A673 (cell line): ENCODE measurements around the gene PLK2. TPM values are rescaled to one million over a fixed set of nuclear protein-coding genes. Genes with fewer than 3 reads are reported as not detected.

Experiments used
- BruUV-seq: library from RNA; stranded (reverse); fragments of 400-500 nt; replicated peaks from 2 replicates; lab custom pipeline; 2021; lab: Mats Ljungman, UMichigan
- CTCF ChIA-PET: fragments of 300-600 bp; sonication (Branson Sonifier 250); formaldehyde crosslinking; loops from one replicate; lab custom pipeline; 2022; ENCODE audit warnings: antibody characterized with exemption; lab: Charles Lee
- POLR2A ChIA-PET: fragments of 300-600 bp; sonication (Branson Sonifier 250); formaldehyde crosslinking; loops from one replicate; lab custom pipeline; 2022; ENCODE audit warnings: antibody characterized with exemption; ENCODE audit not compliant: low non-redundant PET; lab: Charles Lee
- DNase-seq: peaks from one replicate; pipeline ENCODE4 v3.0.0-alpha.2; 2015; ENCODE audit warnings: low spot score
- H3K27ac ChIP-seq: fragments of 200-600 bp; sonication (generic); 2 replicates; pipeline ENCODE4 v1.5.1; 2016; ENCODE audit warnings: mixed run types, low read depth, mild to moderate bottlenecking, mixed read lengths, antibody characterized with exemption, low read length; ENCODE audit not compliant: poor library complexity, severe bottlenecking
- H3K27me3 ChIP-seq: fragments of 200-600 bp; sonication (generic); replicated peaks from 2 replicates; pipeline ENCODE4 v1.6.1; 2017; ENCODE audit warnings: mixed run types, low read depth, mild to moderate bottlenecking, mixed read lengths, antibody characterized with exemption, low read length; ENCODE audit not compliant: insufficient read depth, poor library complexity
- H3K36me3 ChIP-seq: fragments of 200-600 bp; sonication (generic); 2 replicates; pipeline ENCODE4 v1.6.1; 2016; ENCODE audit warnings: mixed run types, mild to moderate bottlenecking, mixed read lengths, antibody characterized with exemption, low read length; ENCODE audit not compliant: insufficient read depth, poor library complexity, severe bottlenecking
- H3K4me1 ChIP-seq: fragments of 200-600 bp; sonication (generic); 2 replicates; pipeline ENCODE4 v1.6.1; 2017; ENCODE audit warnings: mixed run types, mild to moderate bottlenecking, mixed read lengths, antibody characterized with exemption, low read length; ENCODE audit not compliant: insufficient read depth, poor library complexity, severe bottlenecking
- H3K4me3 ChIP-seq: fragments of 200-600 bp; sonication (generic); 2 replicates; pipeline ENCODE4 v1.5.1; 2016; ENCODE audit warnings: low read depth, mixed run types, mild to moderate bottlenecking, mixed read lengths, low read length; ENCODE audit not compliant: poor library complexity, severe bottlenecking
- H3K9me3 ChIP-seq: fragments of 200-600 bp; sonication (generic); 2 replicates; pipeline ENCODE4 v1.6.1; 2016; ENCODE audit warnings: mixed run types, low read depth, mild to moderate bottlenecking, mixed read lengths, antibody characterized with exemption, low read length; ENCODE audit not compliant: poor library complexity, severe bottlenecking
- EZH2 ChIP-seq: fragments of 200-600 bp; sonication (generic); IDR thresholded peaks from 2 replicates; pipeline ENCODE4 v1.6.1; 2017; ENCODE audit warnings: borderline replicate concordance, low read depth, mild to moderate bottlenecking, mixed read lengths, antibody characterized with exemption, low read length; ENCODE audit not compliant: poor library complexity, severe bottlenecking
- intact Hi-C: fragments of 100-400 bp; cut with micrococcal nuclease; formaldehyde crosslinking; loops from one replicate; pipeline ENCODE4 v1.10.0; 2022; ENCODE audit not compliant: unreplicated experiment
- total RNA-seq: library from RNA; stranded (reverse); gene quantifications from 2 replicates; pipeline ENCODE4 v1.2.3, GENCODE V29; 2021
- TF ChIP-seq, protein P1 (sequence below): fragments of 300-800, 200-600 bp; sonication (generic); conservative IDR thresholded peaks from 2 replicates; pipeline ENCODE4 v1.5.1; 2017; ENCODE audit warnings: low read depth, mild to moderate bottlenecking, antibody characterized with exemption, low read length, moderate library complexity, mixed read lengths

Gene PLK2
- total RNA-seq, 1 experiment from 2014 or later = 4.2 TPM

DNA sequence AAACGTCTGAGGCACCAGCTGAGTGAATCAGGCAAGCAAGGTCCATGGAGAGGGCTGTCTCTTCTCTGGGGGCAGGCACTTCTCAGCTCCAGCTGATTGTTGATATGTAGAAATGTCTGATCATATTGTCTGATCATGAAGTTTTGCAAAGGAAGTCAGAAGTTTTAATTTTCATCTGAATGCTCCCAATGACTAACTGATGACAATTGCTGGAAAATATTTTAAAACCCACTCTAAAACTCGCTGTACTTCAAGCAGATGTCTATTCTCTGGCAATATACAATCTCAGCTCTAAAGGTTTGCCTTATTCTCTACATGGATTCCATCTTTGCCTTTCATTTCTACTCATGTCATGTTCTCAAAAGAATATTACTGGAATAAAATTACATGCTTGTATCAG, 12.7 kb downstream of the PLK2 start:
- ChIA-PET CTCF (no interaction called here), POLR2A (no interaction called here)
- BruUV-seq = no TSS peak
- intact Hi-C loops = no loop called here
- no peaks in the 10 kb centered on the region for H3K27me3 ChIP-seq
- TF ChIP-seq, protein P1, sequence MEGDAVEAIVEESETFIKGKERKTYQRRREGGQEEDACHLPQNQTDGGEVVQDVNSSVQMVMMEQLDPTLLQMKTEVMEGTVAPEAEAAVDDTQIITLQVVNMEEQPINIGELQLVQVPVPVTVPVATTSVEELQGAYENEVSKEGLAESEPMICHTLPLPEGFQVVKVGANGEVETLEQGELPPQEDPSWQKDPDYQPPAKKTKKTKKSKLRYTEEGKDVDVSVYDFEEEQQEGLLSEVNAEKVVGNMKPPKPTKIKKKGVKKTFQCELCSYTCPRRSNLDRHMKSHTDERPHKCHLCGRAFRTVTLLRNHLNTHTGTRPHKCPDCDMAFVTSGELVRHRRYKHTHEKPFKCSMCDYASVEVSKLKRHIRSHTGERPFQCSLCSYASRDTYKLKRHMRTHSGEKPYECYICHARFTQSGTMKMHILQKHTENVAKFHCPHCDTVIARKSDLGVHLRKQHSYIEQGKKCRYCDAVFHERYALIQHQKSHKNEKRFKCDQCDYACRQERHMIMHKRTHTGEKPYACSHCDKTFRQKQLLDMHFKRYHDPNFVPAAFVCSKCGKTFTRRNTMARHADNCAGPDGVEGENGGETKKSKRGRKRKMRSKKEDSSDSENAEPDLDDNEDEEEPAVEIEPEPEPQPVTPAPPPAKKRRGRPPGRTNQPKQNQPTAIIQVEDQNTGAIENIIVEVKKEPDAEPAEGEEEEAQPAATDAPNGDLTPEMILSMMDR = no peak
- no peak for TF ChIP-seq EZH2
- H3K36me3 ChIP-seq = no peaks in the 10 kb centered on the region
- H3K4me3 ChIP-seq = no peak overlapping the region
- DNase-seq = no peak
- H3K27ac ChIP-seq = no peak overlapping the region
- H3K9me3 ChIP-seq = no peaks in the 10 kb centered on the region
- H3K4me1 ChIP-seq = no peaks in the 10 kb centered on the region

GRCh38 chr5:58446024-58446423, 13.9 kb downstream of the PLK2 start:
- TF ChIP-seq, protein P1 = no peak
- no peak for TF ChIP-seq EZH2
- DNase-seq = no peak
- POLR2A ChIA-PET = no interaction called here
- Histone ChIP-seq H3K27me3 (no peaks in the 10 kb centered on the region), H3K9me3 (no peaks in the 10 kb centered on the region), H3K4me3 (no peak overlapping the region), H3K36me3 (no peaks in the 10 kb centered on the region), H3K27ac (no peak overlapping the region), H3K4me1 (no peaks in the 10 kb centered on the region)
- no TSS peak for BruUV-seq
- CTCF ChIA-PET = no interaction called here
- intact Hi-C loops = no loop called here

- TF ChIP-seq, protein P1 = no peak
- TF ChIP-seq EZH2 = no peak
- ChIA-PET POLR2A (no interaction called here), CTCF (no interaction called here)
- no peak overlapping the region for H3K27ac ChIP-seq
- no peaks in the 10 kb centered on the region for H3K27me3 ChIP-seq
- no peak for DNase-seq
- H3K36me3 ChIP-seq = no peaks in the 10 kb centered on the region
- no TSS peak for BruUV-seq
- H3K9me3 ChIP-seq = no peaks in the 10 kb centered on the region
- no peak overlapping the region for H3K4me3 ChIP-seq
- H3K4me1 ChIP-seq = no peaks in the 10 kb centered on the region
- intact Hi-C loops = no loop called here
These were observed 15.1 kb downstream of the PLK2 start for GRCh38 chr5:58444805-58445204.
